ENCODE results near the gene TMEM190. TPM values are rescaled to one million over a fixed set of nuclear protein-coding genes. Genes with fewer than 3 reads are reported as not detected.

The TMEM190 gene
- total and polyA plus RNA-seq, 2 of the 8 experiments (the other 6 are each of a cell fraction or from before 2014, with no cell fraction given), result 1.6 TPM; not detected in 1

GRCh38 chr19:55406091-55406825 is 29.6 kb downstream of the TMEM190 start:
- peak; percentile 40; the same call in 1 of the 2 replicates for TF ChIP-seq POLR2AphosphoS5 (IDR thresholded peaks at IDR 0.05; ENCODE audit: low read depth, low read length)
- no peak for TF ChIP-seq EZH2 (IDR thresholded peaks at IDR 0.05; ENCODE audit: low read depth, low read length, severe bottlenecking)
- TF ChIP-seq PHF8 (conservative IDR thresholded peaks at IDR 0.05; ENCODE audit: low read depth, low read length), result no peak
- no peak for TF ChIP-seq NRF1 (IDR thresholded peaks at IDR 0.05; ENCODE audit: low read depth, low read length)
- ChIA-PET POLR2A (ENCODE audit: partially characterized antibody) (interaction anchor here (0.6 to 34.6 kb wide), 31 partner anchors 6 to 986 kb away, joined by 3 to 874 read pairs (median 8); partner anchors contain the start of genes COX6B2, PPP6R1, RPL28 and SHISA7), CTCF (ENCODE audit: partially characterized antibody) (interaction anchor here (0.8 to 2.2 kb wide), 4 partner anchors 13 to 115 kb away, joined by 3 to 8 read pairs (median 3); partner anchors contain the start of gene TMEM238)
- H3K4ac ChIP-seq (replicated peaks; ENCODE audit: insufficient read length, low read depth, low read length), result no peak overlapping the region
- peak overlapping the region; percentile 88 to 99 for H3K4me2 ChIP-seq (ENCODE audit: insufficient read depth in 1 of 2, low read depth in 2 of 2, low read length in 2 of 2)
- H3K14ac ChIP-seq (ENCODE audit: insufficient read length), result no peak overlapping the region
- H3K27me3 ChIP-seq (replicated peaks in 1 of 4; ENCODE audit: control insufficient read depth in 3 of 4, extremely low read depth in 1 of 4, insufficient read depth in 3 of 4, low read length in 3 of 4), result peaks cover 0 to 4% (median 1%) of the 10 kb centered on the region in 4 experiments; a peak in 2 of 7 replicates
- peak overlapping the region in 1 of 4 experiments; percentile 2; a peak in 2 of 7 replicates for H3K9ac ChIP-seq (replicated peaks in 1 of 4; ENCODE audit: extremely low read depth in 1 of 4, low read depth in 3 of 4, low read length in 3 of 4)
- H3K79me1 ChIP-seq (ENCODE audit: low read depth, low read length), result peaks cover 15% of the 10 kb centered on the region
- peaks cover 12 to 33% of the 10 kb centered on the region in 2 experiments for H3K79me2 ChIP-seq (ENCODE audit: control insufficient read depth in 1 of 2, insufficient read depth in 2 of 2, low read length in 2 of 2)
- no peak overlapping the region for H2BK12ac ChIP-seq (ENCODE audit: low read depth, low read length)
- H2BK5ac ChIP-seq (ENCODE audit: low read depth, low read length), result no peak overlapping the region
- no peak overlapping the region for H3K18ac ChIP-seq (ENCODE audit: extremely low read depth, low read length)
- H3K27ac ChIP-seq (ENCODE audit: low read depth, low read length), result no peak overlapping the region
- no peak overlapping the region for H4K91ac ChIP-seq (replicated peaks; ENCODE audit: insufficient read length, low read length)
- no peak overlapping the region for H3K56ac ChIP-seq (replicated peaks; ENCODE audit: insufficient read length, low read depth, low read length)
- no peak overlapping the region for H2BK15ac ChIP-seq (ENCODE audit: low read length)
- no peak overlapping the region for H2BK20ac ChIP-seq (ENCODE audit: low read length)
- FAIRE-seq (no peak), DNase-seq (ENCODE audit: low read depth in 1 of 2, low spot score in 2 of 2) (no peak)
- H3K23ac ChIP-seq (ENCODE audit: insufficient read length), result no peak overlapping the region
- H3K4me3 ChIP-seq (ENCODE audit: extremely low read depth in 1 of 4, insufficient read depth in 2 of 4, low read depth in 3 of 4, low read length in 4 of 4), result peak overlapping the region; percentile 64 to 98 (median 80)
- H2AFZ ChIP-seq (ENCODE audit: low read length), result no peak overlapping the region
- peaks cover 0 to 20% (median 13%) of the 10 kb centered on the region in 4 experiments; a peak in 6 of 7 replicates for H3K4me1 ChIP-seq (replicated peaks in 1 of 4; ENCODE audit: control insufficient read depth in 3 of 4, insufficient read depth in 4 of 4, low read length in 3 of 4)
- WGBS, 2 experiments (ENCODE audit: extremely low coverage in 1 of 2, insufficient coverage in 1 of 2, insufficient read length in 1 of 2, insufficient replicate concordance in 2 of 2, low coverage in 1 of 2, low lambda C conversion rate in 2 of 2, missing lambda C conversion rate in 1 of 2), result 91% methylated on average over 14 of the region's 14 CpGs; no CpG with 5 or more reads in 1 of the 2 experiments
- no peak overlapping the region for H4K5ac ChIP-seq (ENCODE audit: insufficient read length, low read depth, low read length)
- no peaks in the 10 kb centered on the region; a peak in 1 of 4 replicates for H3K9me3 ChIP-seq (ENCODE audit: insufficient read depth in 2 of 2, low read depth in 1 of 2, low read length in 1 of 2)
- H2AK5ac ChIP-seq (ENCODE audit: low read depth, low read length), result no peak overlapping the region
- H3K36me3 ChIP-seq (ENCODE audit: control insufficient read depth in 2 of 4, insufficient read depth in 4 of 4, low read length in 3 of 4), result peaks cover 22 to 52% (median 44%) of the 10 kb centered on the region in 4 experiments
- H4K20me1 ChIP-seq (replicated peaks in 1 of 2; ENCODE audit: control insufficient read depth in 1 of 2, insufficient read depth in 2 of 2, low read length in 2 of 2), result peaks cover 37 to 38% of the 10 kb centered on the region in 2 experiments
- H4K8ac ChIP-seq (ENCODE audit: extremely low read depth, insufficient read depth, low read length), result no peak overlapping the region
- H2BK120ac ChIP-seq (replicated peaks; ENCODE audit: low read depth, low read length), result no peak overlapping the region
- H3K23me2 ChIP-seq (ENCODE audit: low read depth, low read length), result peaks cover 13% of the 10 kb centered on the region
